Kidney (tissue), 14 donors: ENCODE data around the gene RHOV. TPM values are rescaled to one million over a fixed set of nuclear protein-coding genes. Genes with fewer than 3 reads are reported as not detected.

Experiments used
- DNase-seq, 5 donors: peaks; one replicate each; pipeline ENCODE4 v3.0.0-alpha.2; 2013 to 2020
- FAIRE-seq: peaks from 2 replicates; lab custom pipeline; 2012; peaks lifted over from hg19 to GRCh38; lab: Jason Lieb, UNC
- H3K27ac ChIP-seq, 2 donors: one replicate each; pipeline ENCODE4 v1.7.0; 2013; ENCODE audit warnings: low read depth in 2 of 2, low read length in 2 of 2, inconsistent platforms in 1 of 2
- H3K27me3 ChIP-seq: one replicate; pipeline ENCODE4 v1.7.1; 2013; ENCODE audit warnings: low read length, inconsistent platforms; ENCODE audit not compliant: control insufficient read depth, insufficient read depth
- H3K36me3 ChIP-seq, 3 donors: one replicate each; pipeline versions ENCODE4 v1.7.0 to v1.7.1; 2013; ENCODE audit warnings: low read length in 3 of 3, control low read depth in 1 of 3, inconsistent platforms in 1 of 3; ENCODE audit not compliant: insufficient read depth in 3 of 3, control insufficient read depth in 2 of 3
- H3K4me1 ChIP-seq, 3 donors: one replicate each; pipeline versions ENCODE4 v1.7.0 to v1.7.1; 2013; ENCODE audit warnings: low read length in 3 of 3, inconsistent platforms in 1 of 3, low read depth in 1 of 3; ENCODE audit not compliant: control insufficient read depth in 2 of 3, insufficient read depth in 2 of 3
- H3K4me3 ChIP-seq, 3 donors: one replicate each; pipeline versions ENCODE4 v1.7.0 to v1.8.1; 2013; ENCODE audit warnings: low read length in 3 of 3, control low read depth in 1 of 3, inconsistent platforms in 1 of 3
- H3K9ac ChIP-seq, 3 donors: one replicate each; pipeline versions ENCODE4 v1.7.0 to v1.7.1; 2013; ENCODE audit warnings: low read length in 3 of 3, control low read depth in 1 of 3, inconsistent platforms in 1 of 3
- H3K9me3 ChIP-seq, 3 donors: one replicate each; pipeline versions ENCODE4 v1.7.0 to v1.7.1; 2013; ENCODE audit warnings: low read length in 3 of 3, control low read depth in 1 of 3, inconsistent platforms in 1 of 3; ENCODE audit not compliant: control insufficient read depth in 2 of 3, insufficient read depth in 1 of 3
- CTCF ChIP-seq: IDR thresholded peaks from 3 replicates; pipeline ENCODE4 v1.5.1; 2012; ENCODE audit warnings: mild to moderate bottlenecking, moderate library complexity, borderline replicate concordance; ENCODE audit not compliant: insufficient read depth; ENCODE audit errors: extremely low read depth
- intact Hi-C: fragments of 100-400 bp; cut with DNase I; formaldehyde crosslinking; loops from one replicate; pipeline ENCODE4 v1.11.1; 2022
- polyA plus RNA-seq: library from polyadenylated mRNA; stranded (reverse); fragments of 350-450 nt; fragmentation: Illumina TruSeq; extraction: RNeasy Lipid Tissue Mini Kit (QIAGEN cat#74804); gene quantifications from one replicate; pipeline ENCODE4 v1.2.3, GENCODE V29; 2014; ENCODE audit warnings: low read depth, low replicate concordance; ENCODE audit not compliant: insufficient read depth
- total RNA-seq: library from RNA; stranded (reverse); fragmentation: NEBNext Ultra II Directional; extraction: Animal tissue kit (Norgen Biotek cat#: 25700); gene quantifications from one replicate; pipeline ENCODE4 v1.2.1, GENCODE V29; 2021
- donor health status: control.
- donor health status: control.
- donor health status: control.
- donor health status: control.
- donor health status: control.
- donor health status: DM: yes; HTN: yes; CAD: no.
- donor health status: Normal renal cell carcinoma (clear cell type).

RHOV gene
- total and polyA plus RNA-seq, 2 donors from 2014 or later: 3.0 to 4.6 TPM

- peaks cover 9% of the 10 kb centered on the region for H3K27me3 ChIP-seq
- DNase-seq: peak in 1 of 5 donors; percentile 42
- H3K9me3 ChIP-seq: no peaks in the 10 kb centered on the region
These were observed 48.0 kb upstream of the RHOV start for GRCh38 chr15:40921949-40922607.

GRCh38 chr15:40918799-40919392 lies 44.9 kb upstream of the RHOV start:
- no peak for FAIRE-seq
- peak in 2 of 5 donors; percentile 43 to 64 for DNase-seq

More at GRCh38 chr15:40921949-40922607, 48.0 kb upstream of the RHOV start:
- Histone ChIP-seq H3K4me3 (no peak overlapping the region), H3K27ac (no peak overlapping the region), H3K9ac (no peak overlapping the region), H3K4me1 (peaks cover 0 to 9% (median 2%) of the 10 kb centered on the region in 3 donors), H3K36me3 (no peaks in the 10 kb centered on the region)
- no peak for FAIRE-seq
- no peak for TF ChIP-seq CTCF
- intact Hi-C loops: no loop called here

GRCh38 chr15:40918146-40918798 lies 44.2 kb upstream of the RHOV start:
- H3K4me3 ChIP-seq: no peak overlapping the region
- H3K4me1 ChIP-seq: peaks cover 0 to 2% (median 0%) of the 10 kb centered on the region in 3 donors
- FAIRE-seq: no peak
- no peak for TF ChIP-seq CTCF
- H3K9ac ChIP-seq: no peak overlapping the region
- no peaks in the 10 kb centered on the region for H3K27me3 ChIP-seq
- peak overlapping the region in 1 of 2 donors; percentile 51 for H3K27ac ChIP-seq
- intact Hi-C loops: no loop called here
- H3K9me3 ChIP-seq: no peaks in the 10 kb centered on the region
- peak in 3 of 5 donors; percentile 47 to 72 (median 59) for DNase-seq
- no peaks in the 10 kb centered on the region for H3K36me3 ChIP-seq

More at GRCh38 chr15:40918799-40919392, 44.9 kb upstream of the RHOV start:
- no peak for TF ChIP-seq CTCF
- Histone ChIP-seq H3K27me3 (no peaks in the 10 kb centered on the region), H3K9ac (no peak overlapping the region), H3K27ac (peak overlapping the region in 1 of 2 donors; percentile 51), H3K36me3 (no peaks in the 10 kb centered on the region), H3K9me3 (no peaks in the 10 kb centered on the region), H3K4me3 (no peak overlapping the region), H3K4me1 (peaks cover 0 to 2% (median 0%) of the 10 kb centered on the region in 3 donors)
- intact Hi-C loops: no loop called here
